ENCODE data around the gene HAGH.

Gene HAGH

DNA sequence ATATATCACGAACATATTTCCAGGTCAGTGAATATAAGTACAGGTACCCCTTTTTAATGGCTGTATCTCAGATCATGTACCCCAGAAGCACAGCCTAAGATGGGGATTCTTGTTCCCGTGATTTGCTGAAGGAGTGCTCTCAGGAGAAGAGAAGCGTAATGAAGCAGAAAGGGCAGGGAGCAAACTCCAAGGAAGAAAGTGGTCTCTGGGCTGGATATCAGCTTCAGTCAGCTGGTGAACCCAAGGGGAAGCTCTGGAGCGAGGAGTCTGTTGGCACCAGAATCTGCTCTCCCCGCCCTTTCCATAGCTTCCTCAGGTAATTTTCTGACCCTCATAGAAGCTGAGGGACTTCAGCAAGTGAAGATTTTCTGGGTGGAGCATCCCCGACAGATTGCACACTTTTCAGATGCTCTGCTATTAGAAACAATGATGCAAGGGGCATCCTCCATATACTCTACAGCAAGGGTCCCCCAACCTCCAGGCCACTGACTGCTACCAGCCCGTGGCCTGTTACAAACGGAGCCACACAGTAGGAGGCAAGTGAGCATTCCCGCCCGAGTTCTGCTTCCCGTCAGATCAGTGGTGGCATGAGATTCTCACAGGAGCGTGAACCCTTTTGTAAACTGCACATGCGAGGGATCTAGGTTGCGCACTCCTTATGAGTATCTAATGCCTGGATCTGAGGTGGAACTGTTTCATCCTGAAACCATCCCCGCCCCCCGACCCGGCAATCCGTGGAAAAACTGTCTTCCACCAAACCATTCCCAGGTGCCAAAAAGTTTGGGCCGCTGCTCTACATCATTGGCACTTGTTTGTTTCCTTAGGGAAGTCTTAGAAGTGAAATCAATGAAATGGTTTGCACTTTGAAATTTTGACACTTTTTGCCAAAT lies 4.8 kb upstream of the HAGH start:
- no peak for DNase-seq

DNA sequence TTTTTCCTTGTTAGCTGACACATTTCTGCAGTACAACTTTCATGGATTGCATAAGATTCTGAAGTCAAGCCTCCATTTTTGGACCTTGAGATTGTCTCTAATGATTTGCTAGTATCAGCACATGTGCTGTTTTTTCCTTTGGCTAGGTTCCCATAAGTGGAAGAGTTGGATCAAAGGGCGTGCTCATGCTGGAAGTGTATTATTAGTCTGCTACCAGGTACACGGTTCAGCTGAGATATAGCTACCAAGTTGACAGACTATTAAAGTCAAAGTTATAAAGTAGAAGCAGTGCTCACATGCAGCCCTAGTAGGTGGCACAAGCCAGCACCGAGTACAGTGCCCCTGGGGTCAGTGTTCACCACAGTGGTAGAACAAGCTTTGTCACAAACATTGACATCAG lies 3.6 kb upstream of the HAGH start:
- DNase-seq = no peak

GRCh38 chr16:1828645-1829410 lies 2.2 kb upstream of the HAGH start:
- no peak for DNase-seq

DNA sequence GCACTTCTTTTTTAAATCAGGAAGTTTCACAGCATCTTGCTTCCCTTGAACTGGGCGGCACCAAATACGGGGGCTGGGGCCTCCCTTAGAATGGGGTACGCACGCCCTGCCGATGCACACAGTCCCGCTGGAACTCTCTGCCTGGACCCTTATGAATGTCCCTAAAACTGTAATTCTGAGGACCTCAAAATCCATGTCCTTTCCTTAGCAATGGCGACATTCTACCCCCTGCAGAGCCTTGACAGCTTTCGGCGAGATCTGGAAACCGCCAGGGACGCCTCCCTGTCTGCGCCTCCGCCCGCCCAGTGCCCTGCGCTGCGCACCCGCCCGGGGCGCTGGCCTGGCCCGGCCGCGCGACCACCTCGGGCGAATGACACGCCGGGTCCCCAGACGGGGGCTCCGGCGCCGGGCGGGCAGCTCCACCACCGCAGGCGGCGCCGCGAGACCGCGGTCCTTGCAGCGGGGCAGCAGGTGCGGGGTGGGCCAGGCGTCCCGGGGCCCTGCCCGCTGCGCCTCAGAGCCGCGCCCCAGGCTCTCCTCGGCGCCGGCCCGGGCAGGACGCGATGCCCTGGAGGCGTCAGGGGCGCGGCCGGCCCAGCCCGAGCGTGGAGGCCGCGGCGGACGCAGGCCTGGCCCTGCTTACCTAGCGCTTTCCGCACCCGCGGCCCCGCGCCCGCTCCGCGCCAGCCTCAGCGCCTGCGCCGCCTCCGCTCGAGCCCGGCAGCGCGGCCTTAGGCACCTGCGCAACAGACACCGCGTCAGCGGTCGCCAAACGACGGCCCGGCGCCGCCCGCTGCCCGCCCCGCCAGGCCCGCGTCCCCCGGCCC lies 548 bp downstream of the HAGH start:
- DNase-seq = peak; percentile 67

DNA sequence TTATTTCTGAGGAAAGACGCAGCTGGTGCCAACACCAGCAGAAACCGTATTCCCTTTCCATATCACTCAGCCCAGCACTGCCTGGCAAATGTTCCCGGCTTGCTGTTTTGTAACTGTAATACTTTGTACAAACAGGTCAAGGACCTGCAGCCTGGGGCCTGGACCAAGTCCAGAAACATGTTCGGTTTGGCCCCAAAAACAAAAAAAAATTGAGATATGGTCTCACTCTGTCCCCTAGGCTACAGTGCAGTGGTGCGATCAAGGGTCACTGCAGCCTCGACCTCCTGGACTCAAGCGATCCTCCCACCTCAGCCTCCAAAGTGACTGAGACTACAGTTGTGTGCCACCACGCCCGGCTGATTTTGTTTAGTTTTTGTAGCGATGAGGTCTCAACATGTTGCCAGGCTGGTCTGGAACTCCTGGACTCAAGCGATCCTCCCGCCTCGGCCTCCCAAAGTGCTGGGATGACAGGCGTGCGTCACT lies 1.2 kb downstream of the HAGH start:
- DNase-seq = no peak

- DNase-seq = no peak
Measured at GRCh38 chr16:1823821-1824220, 2.8 kb downstream of the HAGH start.

DNA sequence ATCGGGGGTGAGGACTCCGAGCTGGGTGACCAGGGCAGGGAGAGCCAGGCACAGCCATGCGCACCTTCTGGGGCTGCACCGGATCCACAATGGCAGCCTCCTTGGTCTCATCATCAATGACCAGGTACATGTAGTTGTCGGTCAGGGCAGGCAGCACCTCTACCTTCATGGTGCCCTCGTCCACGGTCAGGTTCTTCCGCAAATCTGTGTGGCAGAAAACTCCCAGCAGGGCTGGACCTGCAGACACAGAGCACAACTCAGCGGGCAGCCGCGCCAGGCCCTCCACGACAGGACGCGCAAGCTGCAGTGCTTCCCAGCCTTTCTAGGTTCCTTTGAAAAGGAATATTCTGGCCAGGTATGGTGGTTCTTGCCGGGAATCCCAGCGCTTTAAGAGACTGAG lies 3.8 kb downstream of the HAGH start:
- no peak for DNase-seq

DNA sequence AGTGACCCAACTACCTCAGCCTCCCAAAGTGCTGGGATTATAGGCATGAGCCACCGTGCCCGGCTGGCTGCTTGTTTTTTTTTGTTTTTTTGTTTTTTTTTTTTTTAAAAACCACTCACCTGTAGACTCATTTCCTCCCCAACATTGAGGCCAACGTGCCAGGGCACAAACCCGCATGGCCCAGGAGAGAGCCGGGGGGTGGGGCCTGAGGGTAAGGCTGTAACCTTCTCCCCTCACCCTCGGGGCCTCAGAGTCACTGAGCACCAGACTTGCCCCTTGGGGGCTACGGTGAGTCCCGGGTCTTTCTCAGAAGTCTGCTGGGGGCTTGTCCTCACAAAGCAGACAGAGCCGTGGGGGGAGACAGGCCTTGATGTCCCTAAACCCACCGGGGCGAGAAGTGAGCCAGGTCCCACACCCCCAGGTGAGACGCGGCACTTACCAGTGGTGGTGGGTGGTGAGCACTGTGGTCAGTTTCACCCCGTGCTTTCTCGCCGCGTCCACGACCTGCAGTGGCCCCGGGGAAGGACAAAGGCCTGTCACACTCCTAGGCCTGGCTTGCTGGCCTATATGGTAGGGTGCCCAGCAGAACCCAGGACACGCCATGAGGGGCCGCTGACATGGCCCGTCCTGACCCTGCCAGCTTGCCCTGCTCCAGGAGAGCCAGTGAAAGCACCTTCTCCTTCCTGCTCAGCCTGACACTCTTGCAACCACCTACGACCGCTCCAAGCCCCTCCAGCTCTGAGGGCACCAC lies 4.6 kb downstream of the HAGH start:
- DNase-seq = no peak

GRCh38 chr16:1820946-1821290 lies 5.7 kb downstream of the HAGH start:
- DNase-seq = no peak

DNA sequence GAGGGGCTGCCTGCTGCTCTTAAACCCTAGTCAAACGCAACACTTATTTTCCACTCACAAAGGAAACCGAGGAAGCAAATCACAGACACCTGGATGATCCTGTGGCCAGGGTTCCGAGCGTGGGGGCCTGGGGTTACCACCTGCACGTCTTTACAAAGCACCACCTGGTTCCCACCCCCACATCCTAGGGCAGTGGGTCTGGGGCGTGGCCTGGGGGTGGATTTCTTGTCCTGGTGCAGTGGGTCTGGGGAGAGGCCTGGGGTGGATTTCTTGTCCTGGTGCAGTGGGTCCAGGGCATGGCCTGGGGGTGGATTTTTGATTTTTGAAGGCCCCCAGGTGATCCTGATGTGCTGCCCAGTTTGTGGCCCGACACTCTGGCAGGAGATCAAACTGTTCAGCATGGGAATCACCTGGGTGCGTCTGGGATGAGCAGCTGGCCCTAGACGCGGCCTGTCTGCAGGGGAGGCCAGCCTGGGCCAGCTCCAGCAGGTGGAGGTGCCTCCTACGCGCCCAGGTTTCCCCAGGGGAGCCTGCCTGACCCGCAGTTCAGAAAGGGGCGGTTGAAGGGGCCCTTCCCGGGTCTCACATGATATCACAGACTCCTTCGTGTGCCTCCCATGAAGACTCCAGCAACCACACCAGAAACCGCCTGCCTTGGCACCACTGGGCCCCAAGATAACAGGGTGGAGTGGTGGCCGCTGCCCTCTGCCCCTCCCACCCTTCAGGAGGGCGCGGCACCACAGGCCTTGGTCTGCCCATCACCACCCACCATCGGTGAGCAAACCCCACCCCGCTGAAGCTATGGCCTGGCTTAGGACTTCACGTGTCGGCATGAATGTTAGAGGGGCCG lies 6.3 kb downstream of the HAGH start:
- no peak for DNase-seq

GRCh38 chr16:1819611-1820010 lies 7.0 kb downstream of the HAGH start:
- DNase-seq = no peak

GRCh38 chr16:1818873-1819525 lies 7.6 kb downstream of the HAGH start:
- DNase-seq = no peak

GRCh38 chr16:1818204-1818872 lies 8.3 kb downstream of the HAGH start:
- no peak for DNase-seq

- no peak for DNase-seq
Measured at GRCh38 chr16:1817716-1818115, 8.9 kb downstream of the HAGH start.

GRCh38 chr16:1817276-1817589 lies 9.4 kb downstream of the HAGH start:
- DNase-seq = no peak

DNA sequence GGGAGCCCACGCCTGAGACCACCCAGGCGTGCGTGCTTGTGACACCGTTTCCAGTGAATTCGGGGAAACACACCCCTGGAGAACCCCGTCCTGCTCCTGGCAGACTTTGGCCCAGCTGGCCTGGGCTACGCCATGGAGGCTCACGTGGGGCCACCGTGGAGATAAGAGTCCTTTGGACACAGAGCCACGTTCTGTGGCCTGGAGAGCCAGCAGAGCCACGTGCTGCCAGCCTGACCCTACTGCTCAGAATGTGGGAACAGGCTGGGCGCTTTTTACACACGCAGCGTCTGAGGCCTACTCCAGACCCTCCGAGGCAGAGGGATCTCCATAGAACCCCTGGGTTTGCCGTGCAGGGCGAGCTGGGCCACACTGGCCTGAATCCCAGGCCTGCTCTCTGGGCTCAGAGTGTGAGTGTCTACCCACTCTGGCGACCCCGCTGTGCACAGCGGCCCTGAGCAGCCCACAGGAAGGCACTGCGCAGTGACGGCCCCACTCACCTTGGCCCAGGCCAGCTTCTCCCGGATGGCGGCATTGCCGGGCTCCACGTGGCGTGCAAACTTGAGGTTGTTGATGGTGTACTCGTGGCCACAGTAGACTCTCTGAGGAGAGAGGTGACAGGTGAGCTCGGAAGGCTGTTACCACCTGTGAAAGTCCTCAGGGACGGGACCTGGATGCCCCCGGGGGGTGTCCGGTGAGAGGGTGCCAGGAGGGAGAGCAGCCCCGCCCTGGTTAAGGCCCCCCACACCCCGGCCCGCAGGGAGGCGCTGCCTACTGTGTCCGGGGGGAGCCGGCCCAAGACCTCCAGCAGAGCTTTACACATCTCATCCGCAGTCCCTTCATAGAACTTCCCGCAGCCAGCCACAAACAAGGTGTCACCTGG lies 10.0 kb downstream of the HAGH start:
- DNase-seq = no peak

- no peak for DNase-seq
Measured at GRCh38 chr16:1815461-1815860, 11.2 kb downstream of the HAGH start.

DNA sequence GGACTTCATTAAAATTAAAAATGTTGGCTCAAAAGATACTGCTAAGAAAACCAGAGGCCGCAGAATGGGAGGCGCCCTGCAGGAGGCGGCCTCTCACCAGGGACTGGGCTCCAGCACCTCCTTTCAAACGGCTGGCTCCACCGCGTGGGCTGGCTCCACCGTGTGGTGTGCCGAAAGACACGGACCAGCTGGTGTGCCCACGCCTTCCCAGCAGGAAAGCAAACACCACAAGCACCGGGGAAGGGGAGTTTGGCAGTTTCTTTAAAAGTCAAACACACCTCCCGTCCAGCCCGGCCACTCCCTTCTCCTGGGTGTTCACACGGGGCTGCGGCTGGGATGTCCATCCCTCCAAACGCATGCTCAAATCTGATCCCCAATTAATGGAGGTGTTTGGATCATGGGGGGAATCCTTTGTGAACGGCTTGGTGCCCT lies 13.9 kb downstream of the HAGH start:
- DNase-seq = peak; percentile 32

- DNase-seq = no peak
Measured at GRCh38 chr16:1810536-1810935, 16.1 kb downstream of the HAGH start.

DNA sequence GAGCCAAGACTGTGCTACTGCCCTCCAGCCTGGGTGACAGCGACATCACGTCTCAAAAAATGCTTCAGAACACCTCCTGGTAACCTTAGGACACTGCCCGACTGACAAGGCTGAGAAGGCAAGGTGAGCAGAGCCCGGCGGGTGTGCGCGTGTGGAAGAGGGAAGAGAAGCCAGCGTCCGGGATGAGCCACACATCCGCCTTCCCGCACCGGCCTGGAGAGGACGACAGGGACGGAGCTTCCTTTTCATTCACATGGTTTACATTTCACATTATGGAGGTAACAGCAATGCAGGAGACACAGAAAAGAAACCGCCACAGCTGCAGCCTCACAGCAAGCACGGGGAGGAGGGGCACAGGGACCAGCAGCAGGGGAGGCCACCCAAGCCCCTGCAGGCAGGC lies 16.5 kb downstream of the HAGH start:
- DNase-seq = no peak

All from kidney glomerular epithelial cell (primary cell).